Spinal cord (tissue), 10 donors: ENCODE measurements around the gene MAP7D1. TPM values are rescaled to one million over a fixed set of nuclear protein-coding genes. Genes with fewer than 3 reads are reported as not detected.
"Not testable (repeated sequence)": the region's sequence is repeated elsewhere in the genome, so short reads cannot be mapped to it uniquely, and the experiment has no call there.

ENCODE experiments used
- DNase-seq, 6 donors: peaks; one replicate each; pipeline versions ENCODE4 v3.0.0 to v3.0.0-alpha.2; 2013 to 2015; ENCODE audit warnings: low spot score in 6 of 6, low read depth in 4 of 6
- H3K27ac ChIP-seq: one replicate; pipeline ENCODE4 v1.5.1; 2013; ENCODE audit warnings: low read depth, low read length, control low read depth
- H3K27me3 ChIP-seq: one replicate; pipeline ENCODE4 v1.6.1; 2013; ENCODE audit warnings: low read length; ENCODE audit not compliant: control insufficient read depth, insufficient read depth
- H3K36me3 ChIP-seq: one replicate; pipeline ENCODE4 v1.6.1; 2013; ENCODE audit warnings: low read length; ENCODE audit not compliant: control insufficient read depth, insufficient read depth
- H3K4me1 ChIP-seq: one replicate; pipeline ENCODE4 v1.6.1; 2013; ENCODE audit warnings: low read length; ENCODE audit not compliant: control insufficient read depth, insufficient read depth
- H3K4me3 ChIP-seq: one replicate; pipeline ENCODE4 v1.5.1; 2013; ENCODE audit warnings: low read depth, low read length, control low read depth
- H3K9me3 ChIP-seq: one replicate; pipeline ENCODE4 v1.6.1; 2013; ENCODE audit warnings: low read length; ENCODE audit not compliant: control insufficient read depth, insufficient read depth
- WGBS: methylation state at CpG from one replicate; pipeline ENCODE4 v1.1.5; 2013; ENCODE audit warnings: missing lambda C conversion rate; ENCODE audit not compliant: insufficient coverage; 5-methylcytosine and 5-hydroxymethylcytosine counted together
- polyA plus RNA-seq, 2 donors: library from polyadenylated mRNA; unstranded; fragments of 120-200 nt; gene quantifications; one replicate each; pipeline ENCODE4 v1.2.1, GENCODE V29; 2013; ENCODE audit not compliant: insufficient read length in 2 of 2
- total RNA-seq, 2 donors: library from RNA; depleted of rRNA in 1 of 2; stranded (reverse); fragments of 120-200 nt in 1 of 2; fragments of >200 nt in 1 of 2; gene quantifications; one replicate each; pipeline versions ENCODE4 v1.2.3 to v1.2.4, GENCODE V29; 2013 to 2014
- donor health status: healthy.

The MAP7D1 gene
- total and polyA plus RNA-seq, 4 donors = 52.4 to 209 (median 124) TPM

GRCh38 chr1:36208978-36209703 is 53.2 kb downstream of the MAP7D1 start:
- no peaks in the 10 kb centered on the region for H3K36me3 ChIP-seq
- H3K4me1 ChIP-seq = peaks cover 24% of the 10 kb centered on the region
- no peak overlapping the region for H3K4me3 ChIP-seq
- 40% methylated on average over 1 of the region's 6 CpGs for WGBS
- no peak for DNase-seq
- H3K27me3 ChIP-seq = no peaks in the 10 kb centered on the region
- no peaks in the 10 kb centered on the region for H3K9me3 ChIP-seq
- H3K27ac ChIP-seq = no peak overlapping the region

- no peak for DNase-seq
- H3K4me1 ChIP-seq = peaks cover 15% of the 10 kb centered on the region
- H3K9me3 ChIP-seq = no peaks in the 10 kb centered on the region
- no peak overlapping the region for H3K27ac ChIP-seq
- WGBS = 100% methylated on average over 1 of the region's 3 CpGs
- no peak overlapping the region for H3K4me3 ChIP-seq
- H3K27me3 ChIP-seq = no peaks in the 10 kb centered on the region
- no peaks in the 10 kb centered on the region for H3K36me3 ChIP-seq
Observed at GRCh38 chr1:36211307-36211706, 55.3 kb downstream of the MAP7D1 start.

- Histone ChIP-seq H3K36me3 (no peaks in the 10 kb centered on the region), H3K4me1 (peaks cover 12% of the 10 kb centered on the region), H3K27ac (no peak overlapping the region), H3K9me3 (no peaks in the 10 kb centered on the region), H3K27me3 (no peaks in the 10 kb centered on the region), H3K4me3 (no peak overlapping the region)
- WGBS = 64% methylated on average over 2 of the region's 2 CpGs
- no peak for DNase-seq
Observed at GRCh38 chr1:36211841-36212240, 55.9 kb downstream of the MAP7D1 start.

DNA sequence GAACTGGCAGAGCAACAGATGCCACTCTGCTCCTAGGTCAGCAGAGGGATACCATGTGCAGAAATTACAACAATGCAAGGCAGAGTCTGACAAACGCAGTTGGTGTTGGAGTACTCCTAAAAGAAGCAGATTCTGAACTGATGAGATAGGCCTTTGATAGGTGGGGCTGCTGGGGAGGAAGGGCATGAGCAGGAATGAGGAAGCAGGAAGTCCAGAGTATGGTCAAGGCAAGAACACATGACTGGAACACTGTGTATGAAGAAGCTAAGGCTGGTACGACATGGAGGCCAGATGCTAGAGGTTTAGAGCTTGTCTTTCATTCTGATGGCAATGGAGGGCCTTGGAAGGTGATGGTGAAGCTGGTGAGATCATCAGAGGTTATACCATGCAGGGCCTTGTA is 56.8 kb downstream of the MAP7D1 start:
- DNase-seq = no peak
- H3K27ac ChIP-seq = no peak overlapping the region
- no peaks in the 10 kb centered on the region for H3K27me3 ChIP-seq
- no peak overlapping the region for H3K4me3 ChIP-seq
- H3K4me1 ChIP-seq = peaks cover 3% of the 10 kb centered on the region
- 83% methylated on average over 2 of the region's 2 CpGs for WGBS
- H3K9me3 ChIP-seq = no peaks in the 10 kb centered on the region
- no peaks in the 10 kb centered on the region for H3K36me3 ChIP-seq

DNA sequence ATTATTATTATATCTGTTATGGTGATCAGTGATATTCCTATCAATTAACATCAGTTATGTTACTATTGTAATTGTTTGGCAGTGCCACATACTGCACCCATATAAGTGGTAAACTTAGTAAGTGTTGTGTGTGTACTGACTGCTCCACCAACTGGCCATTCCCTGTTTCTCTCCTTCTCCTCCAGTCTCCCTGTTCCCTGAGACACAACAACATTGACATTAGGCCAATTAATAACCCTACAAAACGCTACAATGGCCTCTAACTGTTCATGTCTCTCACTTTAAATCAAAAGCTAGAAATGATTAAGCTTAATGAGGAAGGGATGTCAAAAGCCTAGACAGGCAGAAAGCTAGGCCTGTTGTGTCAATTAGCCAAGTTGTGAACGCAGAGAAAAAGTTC is 61.7 kb downstream of the MAP7D1 start:
- Histone ChIP-seq H3K4me1 (peaks cover 4% of the 10 kb centered on the region), H3K27me3 (no peaks in the 10 kb centered on the region), H3K9me3 (no peaks in the 10 kb centered on the region), H3K4me3 (no peak overlapping the region), H3K36me3 (no peaks in the 10 kb centered on the region), H3K27ac (no peak overlapping the region)
- DNase-seq = peak in 1 of 6 donors; percentile 57
- WGBS = 89% methylated on average over 1 of the region's 2 CpGs

- not testable (repeated sequence) for DNase-seq, H3K27ac ChIP-seq, H3K9me3 ChIP-seq, H3K27me3 ChIP-seq, H3K36me3 ChIP-seq, H3K4me3 ChIP-seq
- WGBS = 94% methylated on average over 5 of the region's 7 CpGs
- H3K4me1 ChIP-seq = peaks cover 25% of the 10 kb centered on the region
Observed at GRCh38 chr1:36221901-36222300, 65.9 kb downstream of the MAP7D1 start.

DNA sequence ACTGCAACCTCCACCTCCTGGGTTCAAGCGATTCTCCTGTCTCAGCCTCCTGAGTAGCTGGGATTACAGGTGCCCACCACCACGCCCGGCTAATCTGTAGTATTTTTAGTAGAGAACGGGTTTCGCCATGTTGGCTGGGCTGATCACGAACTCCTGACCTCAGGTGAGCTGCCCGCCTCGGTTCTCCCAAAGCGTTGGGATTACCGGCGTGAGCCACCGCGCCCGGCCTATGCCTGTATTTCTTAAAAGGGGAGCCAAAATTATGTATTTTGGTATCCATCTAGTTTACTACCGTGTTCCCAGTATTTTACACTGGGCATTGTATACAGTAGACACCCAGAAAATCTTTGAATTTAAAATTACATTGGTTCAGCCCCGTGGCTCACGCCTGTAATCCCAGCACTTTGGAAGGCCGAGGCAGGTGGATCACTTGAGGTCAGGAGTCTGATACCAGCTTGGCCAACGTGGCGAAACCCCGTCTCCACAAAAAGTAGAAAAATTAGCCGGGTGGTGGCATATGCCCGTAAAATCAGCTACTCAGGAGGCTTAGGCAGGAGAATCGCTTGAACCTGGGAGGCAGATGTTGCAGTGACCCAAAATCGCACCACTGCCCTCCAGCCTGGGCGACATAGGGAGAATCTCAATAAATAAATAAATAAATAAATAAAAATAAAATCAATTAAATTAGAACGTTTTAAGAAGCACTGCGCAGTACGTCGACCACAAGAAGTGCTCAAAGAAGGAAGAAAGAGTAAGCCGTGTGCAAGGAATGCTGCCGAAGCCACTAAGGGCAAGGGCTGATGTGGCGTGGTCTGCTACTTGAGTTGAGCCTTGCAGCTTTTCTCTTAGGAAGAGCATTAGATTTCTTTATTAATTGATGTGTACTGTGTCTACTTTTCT is 66.8 kb downstream of the MAP7D1 start:
- H3K27ac ChIP-seq = peak overlapping the region; percentile 98
- WGBS = 86% methylated on average over 16 of the region's 33 CpGs

GRCh38 chr1:36223381-36223995 is 67.5 kb downstream of the MAP7D1 start:
- Histone ChIP-seq H3K27ac (peak overlapping the region; percentile 98), H3K4me3 (peak overlapping the region; percentile 98), H3K36me3 (peaks cover 11% of the 10 kb centered on the region), H3K27me3 (no peaks in the 10 kb centered on the region), H3K4me1 (peaks cover 25% of the 10 kb centered on the region), H3K9me3 (no peaks in the 10 kb centered on the region)
- peak in 2 of 6 donors; percentile 41 to 58 for DNase-seq
- 4% methylated on average over 6 of the region's 16 CpGs for WGBS

More for the DNA sequence above, 66.8 kb downstream of the MAP7D1 start:
- no peaks in the 10 kb centered on the region for H3K9me3 ChIP-seq
- no peak for DNase-seq
- H3K36me3 ChIP-seq = peaks cover 4% of the 10 kb centered on the region
- peaks cover 25% of the 10 kb centered on the region for H3K4me1 ChIP-seq
- peak overlapping the region; percentile 98 for H3K4me3 ChIP-seq
- no peaks in the 10 kb centered on the region for H3K27me3 ChIP-seq

DNA sequence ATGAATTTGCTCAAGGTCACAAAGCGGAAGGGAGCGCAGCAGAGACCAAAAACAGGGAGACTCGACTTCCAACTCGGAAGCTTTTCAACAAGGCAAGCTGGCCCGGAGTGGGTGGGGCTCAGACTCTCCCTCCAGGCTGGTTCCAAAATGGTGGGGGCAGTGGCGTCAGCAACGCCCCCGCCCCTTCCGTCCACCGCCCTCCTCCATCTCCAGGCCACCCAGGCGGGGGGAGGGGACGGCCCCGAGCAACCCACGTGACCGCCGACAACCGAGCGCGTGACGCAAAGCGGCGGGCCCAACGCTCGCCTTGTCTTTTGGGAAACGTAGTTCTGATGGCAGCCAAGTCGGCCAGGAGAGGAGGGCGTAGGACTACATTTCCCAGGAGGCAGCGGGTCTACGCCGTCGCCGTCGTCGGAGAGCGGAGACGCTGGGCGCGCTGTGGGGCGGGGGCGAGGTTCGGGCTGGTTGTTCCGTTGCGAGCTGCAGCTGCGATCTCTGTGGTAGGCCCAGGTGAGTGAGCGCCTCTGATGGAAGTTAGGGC is 68.1 kb downstream of the MAP7D1 start, which contains the start of gene THRAP3:
Gene THRAP3, plus strand, starts transcription at position 448 of the 541 bp plus-strand sequence. CDS start 58,121 bp downstream, outside the sequence.
- Histone ChIP-seq H3K27ac (peak within 1 kb of the TSS; percentile 99), H3K36me3 (peaks cover 15% of the 10 kb centered on the region), H3K9me3 (no peaks in the 10 kb centered on the region), H3K4me3 (peak within 1 kb of the TSS; percentile 98), H3K27me3 (no peaks in the 10 kb centered on the region), H3K4me1 (peaks cover 25% of the 10 kb centered on the region)
- 0% methylated on average over 45 of the region's 45 CpGs for WGBS
- peak; percentile 94 to 100 (median 98) for DNase-seq
